ENCODE results near the gene PAK1IP1.
"Not testable (repeated sequence)": the region's sequence is repeated elsewhere in the genome, so short reads cannot be mapped to it uniquely, and the experiment has no call there.

Gene PAK1IP1

GRCh38 chr6:10694302-10695085, at the start of gene PAK1IP1, which contains the start of gene C6orf52:
TSS of gene PAK1IP1 (plus strand) at chr6:10694972. CDS start at chr6:10694986, 14 bp downstream.
TSS of gene C6orf52 (minus strand) at chr6:10694616. CDS start at chr6:10687550, 7,066 bp downstream.
- TF ChIP-seq GATA1 (IDR thresholded peaks at IDR 0.05; ENCODE audit: low read depth, low read length) = no peak
- TF ChIP-seq POLR2A (IDR thresholded peaks at IDR 0.05; ENCODE audit: low read length) = peak; percentile 99
- peak; percentile 96 to 99 for DNase-seq

- no peak for DNase-seq
- TF ChIP-seq POLR2A (IDR thresholded peaks at IDR 0.05; ENCODE audit: low read length) = no peak
- no peak for TF ChIP-seq GATA1 (IDR thresholded peaks at IDR 0.05; ENCODE audit: low read depth, low read length)
These were observed 39.2 kb upstream of the PAK1IP1 start for GRCh38 chr6:10655508-10656055.

- no peak for DNase-seq
- TF ChIP-seq GATA1 (IDR thresholded peaks at IDR 0.05; ENCODE audit: low read depth, low read length) = no peak
- no peak for TF ChIP-seq POLR2A (IDR thresholded peaks at IDR 0.05; ENCODE audit: low read length)
These were observed 35.7 kb upstream of the PAK1IP1 start for GRCh38 chr6:10658910-10659698.

- peak; percentile 4 to 16 for DNase-seq
- TF ChIP-seq POLR2A (IDR thresholded peaks at IDR 0.05; ENCODE audit: low read length) (no peak), GATA1 (IDR thresholded peaks at IDR 0.05; ENCODE audit: low read depth, low read length) (no peak)
These were observed 34.9 kb upstream of the PAK1IP1 start for GRCh38 chr6:10659699-10660348.

- peak in 1 of 2 experiments; percentile 12 for DNase-seq
These were observed 34.2 kb upstream of the PAK1IP1 start for GRCh38 chr6:10660431-10661191.

- DNase-seq = no peak
- TF ChIP-seq GATA1 (IDR thresholded peaks at IDR 0.05; ENCODE audit: low read depth, low read length) = no peak
- no peak for TF ChIP-seq POLR2A (IDR thresholded peaks at IDR 0.05; ENCODE audit: low read length)
These were observed 32.6 kb upstream of the PAK1IP1 start for GRCh38 chr6:10662207-10662606.

GRCh38 chr6:10662742-10663141, 32.0 kb upstream of the PAK1IP1 start:
- no peak for DNase-seq
- no peak for TF ChIP-seq GATA1 (IDR thresholded peaks at IDR 0.05; ENCODE audit: low read depth, low read length)
- no peak for TF ChIP-seq POLR2A (IDR thresholded peaks at IDR 0.05; ENCODE audit: low read length)

- DNase-seq = not testable (repeated sequence)
These were observed 29.2 kb upstream of the PAK1IP1 start for GRCh38 chr6:10665595-10665994.

GRCh38 chr6:10668126-10668917, 26.4 kb upstream of the PAK1IP1 start:
- TF ChIP-seq POLR2A (IDR thresholded peaks at IDR 0.05; ENCODE audit: low read length) (no peak), GATA1 (IDR thresholded peaks at IDR 0.05; ENCODE audit: low read depth, low read length) (no peak)
- no peak for DNase-seq

GRCh38 chr6:10676403-10676802, 18.4 kb upstream of the PAK1IP1 start:
- DNase-seq = no peak
- no peak for TF ChIP-seq GATA1 (IDR thresholded peaks at IDR 0.05; ENCODE audit: low read depth, low read length)
- no peak for TF ChIP-seq POLR2A (IDR thresholded peaks at IDR 0.05; ENCODE audit: low read length)

GRCh38 chr6:10678456-10678855, 16.3 kb upstream of the PAK1IP1 start:
- no peak for DNase-seq
- TF ChIP-seq GATA1 (IDR thresholded peaks at IDR 0.05; ENCODE audit: low read depth, low read length) (no peak), POLR2A (IDR thresholded peaks at IDR 0.05; ENCODE audit: low read length) (no peak)

- DNase-seq = no peak
- TF ChIP-seq GATA1 (IDR thresholded peaks at IDR 0.05; ENCODE audit: low read depth, low read length) = no peak
- TF ChIP-seq POLR2A (IDR thresholded peaks at IDR 0.05; ENCODE audit: low read length) = no peak
These were observed 13.0 kb upstream of the PAK1IP1 start for GRCh38 chr6:10681795-10682194.

Data from erythroblast (primary cell).